ENCODE results near the gene ADCY9. TPM values are rescaled to one million over a fixed set of nuclear protein-coding genes. Genes with fewer than 3 reads are reported as not detected.

Gene ADCY9
- total and polyA plus RNA-seq, 7 experiments from 2014 or later, result 0.46 to 14.3 (median 4.2) TPM

GRCh38 chr16:3966681-3967080, 149.6 kb downstream of the ADCY9 start:
- H3K9me3 Mint-ChIP-seq, result peaks cover 0 to 8% (median 0%) of the 10 kb centered on the region in 11 donors
- peaks cover 14 to 15% of the 10 kb centered on the region in 2 donors for H3K4me1 ChIP-seq (ENCODE audit: control insufficient read depth in 2 of 2, insufficient read depth in 2 of 2, low read length in 2 of 2)
- H3K27ac Mint-ChIP-seq, result peak overlapping the region in 4 of 9 donors; percentile 45 to 75 (median 66)
- H3K4me3 Mint-ChIP-seq, result no peak overlapping the region
- DNase-seq (no peak), ATAC-seq (no peak)
- no peaks in the 10 kb centered on the region for H3K9me3 ChIP-seq (ENCODE audit: control insufficient read depth in 2 of 3, low read length in 3 of 3)
- ChIA-PET CTCF (interaction anchor here (0.7 kb wide), 1 partner anchor 77 kb away, joined by 3 read pairs; no protein-coding TSS in a partner anchor), POLR2A (no interaction called here)
- no peaks in the 10 kb centered on the region for H3K36me3 ChIP-seq (ENCODE audit: control insufficient read depth in 2 of 3, insufficient read depth in 3 of 3, low read length in 3 of 3)
- intact Hi-C loops (cut with micrococcal nuclease), result loop anchor here in 1 of 2 donors (10.0 kb wide), 1 partner anchor 988 kb away; the partner anchor contains the start of gene SEC14L5
- H3K27me3 ChIP-seq (ENCODE audit: control insufficient read depth in 2 of 2, insufficient read depth in 2 of 2, low read length in 2 of 2), result no peaks in the 10 kb centered on the region
- peaks cover 0 to 22% (median 11%) of the 10 kb centered on the region in 5 donors for H3K36me3 Mint-ChIP-seq
- no peaks in the 10 kb centered on the region for H3K27me3 Mint-ChIP-seq
- no peak overlapping the region for H3K4me3 ChIP-seq (ENCODE audit: low read length)
- H3K4me1 Mint-ChIP-seq, result peaks cover 9 to 25% (median 17%) of the 10 kb centered on the region in 7 donors
- H3K27ac ChIP-seq (ENCODE audit: low read depth, low read length), result no peak overlapping the region

- ATAC-seq (no peak), DNase-seq (no peak)
- intact Hi-C loops (cut with micrococcal nuclease), result loop anchor here in 1 of 2 donors (10.0 kb wide), 1 partner anchor 989 kb away; the partner anchor contains the start of gene SEC14L5
- H3K36me3 Mint-ChIP-seq, result peaks cover 0 to 18% (median 11%) of the 10 kb centered on the region in 5 donors
- H3K27ac ChIP-seq (ENCODE audit: low read depth, low read length), result no peak overlapping the region
- H3K4me1 Mint-ChIP-seq, result peaks cover 9 to 26% (median 20%) of the 10 kb centered on the region in 7 donors
- H3K4me3 ChIP-seq (ENCODE audit: low read length), result no peak overlapping the region
- no peak overlapping the region for H3K4me3 Mint-ChIP-seq
- no peaks in the 10 kb centered on the region for H3K9me3 ChIP-seq (ENCODE audit: control insufficient read depth in 2 of 3, low read length in 3 of 3)
- H3K9me3 Mint-ChIP-seq, result peaks cover 0 to 8% (median 0%) of the 10 kb centered on the region in 11 donors
- H3K36me3 ChIP-seq (ENCODE audit: control insufficient read depth in 2 of 3, insufficient read depth in 3 of 3, low read length in 3 of 3), result no peaks in the 10 kb centered on the region
- ChIA-PET CTCF (no interaction called here), POLR2A (no interaction called here)
- H3K27ac Mint-ChIP-seq, result peak overlapping the region in 2 of 9 donors; percentile 69 to 70
- no peaks in the 10 kb centered on the region for H3K27me3 ChIP-seq (ENCODE audit: control insufficient read depth in 2 of 2, insufficient read depth in 2 of 2, low read length in 2 of 2)
- H3K4me1 ChIP-seq (ENCODE audit: control insufficient read depth in 2 of 2, insufficient read depth in 2 of 2, low read length in 2 of 2), result peaks cover 15 to 21% of the 10 kb centered on the region in 2 donors
- H3K27me3 Mint-ChIP-seq, result no peaks in the 10 kb centered on the region
Observed at GRCh38 chr16:3965781-3966582, 150.3 kb downstream of the ADCY9 start.

- H3K4me1 ChIP-seq (ENCODE audit: control insufficient read depth in 2 of 2, insufficient read depth in 2 of 2, low read length in 2 of 2), result peaks cover 15 to 23% of the 10 kb centered on the region in 2 donors
- no peaks in the 10 kb centered on the region for H3K27me3 ChIP-seq (ENCODE audit: control insufficient read depth in 2 of 2, insufficient read depth in 2 of 2, low read length in 2 of 2)
- H3K36me3 ChIP-seq (ENCODE audit: control insufficient read depth in 2 of 3, insufficient read depth in 3 of 3, low read length in 3 of 3), result no peaks in the 10 kb centered on the region
- no peaks in the 10 kb centered on the region for H3K9me3 ChIP-seq (ENCODE audit: control insufficient read depth in 2 of 3, low read length in 3 of 3)
- peak overlapping the region in 5 of 9 donors; percentile 42 to 76 (median 69) for H3K27ac Mint-ChIP-seq
- H3K4me3 ChIP-seq (ENCODE audit: low read length), result no peak overlapping the region
- H3K4me1 Mint-ChIP-seq, result peaks cover 9 to 33% (median 24%) of the 10 kb centered on the region in 7 donors
- ATAC-seq (no peak), DNase-seq (no peak)
- H3K27ac ChIP-seq (ENCODE audit: low read depth, low read length), result no peak overlapping the region
- H3K4me3 Mint-ChIP-seq, result no peak overlapping the region
- CTCF ChIA-PET, result interaction anchor here (0.7 kb wide), 1 partner anchor 192 kb away, joined by 3 read pairs; no protein-coding TSS in a partner anchor
- H3K36me3 Mint-ChIP-seq, result peaks cover 0 to 18% (median 11%) of the 10 kb centered on the region in 5 donors
- intact Hi-C loops (cut with micrococcal nuclease), result loop anchor here in 1 of 2 donors (10.0 kb wide), 1 partner anchor 989 kb away; the partner anchor contains the start of gene SEC14L5
- POLR2A ChIA-PET, result no interaction called here
- H3K9me3 Mint-ChIP-seq, result peaks cover 0 to 8% (median 0%) of the 10 kb centered on the region in 11 donors
- no peaks in the 10 kb centered on the region for H3K27me3 Mint-ChIP-seq
Observed at GRCh38 chr16:3965306-3965705, 150.9 kb downstream of the ADCY9 start.

- H3K4me1 Mint-ChIP-seq, result peaks cover 9 to 34% (median 24%) of the 10 kb centered on the region in 7 donors
- ChIA-PET CTCF (interaction anchor here (0.7 kb wide), 1 partner anchor 192 kb away, joined by 3 read pairs; no protein-coding TSS in a partner anchor), POLR2A (no interaction called here)
- no peak overlapping the region for H3K4me3 Mint-ChIP-seq
- Histone ChIP-seq H3K9me3 (ENCODE audit: control insufficient read depth in 2 of 3, low read length in 3 of 3) (no peaks in the 10 kb centered on the region), H3K27me3 (ENCODE audit: control insufficient read depth in 2 of 2, insufficient read depth in 2 of 2, low read length in 2 of 2) (no peaks in the 10 kb centered on the region), H3K36me3 (ENCODE audit: control insufficient read depth in 2 of 3, insufficient read depth in 3 of 3, low read length in 3 of 3) (no peaks in the 10 kb centered on the region), H3K4me3 (ENCODE audit: low read length) (no peak overlapping the region), H3K27ac (ENCODE audit: low read depth, low read length) (no peak overlapping the region), H3K4me1 (ENCODE audit: control insufficient read depth in 2 of 2, insufficient read depth in 2 of 2, low read length in 2 of 2) (peaks cover 15 to 23% of the 10 kb centered on the region in 2 donors)
- H3K27ac Mint-ChIP-seq, result peak overlapping the region in 5 of 9 donors; percentile 42 to 76 (median 69)
- no peaks in the 10 kb centered on the region for H3K27me3 Mint-ChIP-seq
- ATAC-seq, result no peak
- intact Hi-C loops (cut with micrococcal nuclease), result loop anchor here in 1 of 2 donors (5.0 to 10.0 kb wide), 2 partner anchors 288 to 990 kb away; partner anchors contain the start of gene SEC14L5
- peaks cover 0 to 18% (median 11%) of the 10 kb centered on the region in 5 donors for H3K36me3 Mint-ChIP-seq
- DNase-seq, result no peak
- peaks cover 0 to 8% (median 0%) of the 10 kb centered on the region in 11 donors for H3K9me3 Mint-ChIP-seq
Observed at GRCh38 chr16:3964686-3965290, 151.5 kb downstream of the ADCY9 start.

- DNase-seq, result no peak
Observed at GRCh38 chr16:3963886-3964685, 152.2 kb downstream of the ADCY9 start.

More at GRCh38 chr16:3963886-3964685, 152.2 kb downstream of the ADCY9 start:
- Mint-ChIP-seq H3K9me3 (peaks cover 0 to 8% (median 0%) of the 10 kb centered on the region in 11 donors), H3K27me3 (peaks cover 0 to 4% (median 0%) of the 10 kb centered on the region in 5 donors), H3K27ac (peak overlapping the region in 7 of 9 donors; percentile 95 to 99 (median 95)), H3K4me1 (peaks cover 9 to 34% (median 24%) of the 10 kb centered on the region in 7 donors), H3K4me3 (peak overlapping the region in 3 of 10 donors; percentile 59 to 70 (median 66)), H3K36me3 (peaks cover 0 to 18% (median 11%) of the 10 kb centered on the region in 5 donors)
- Histone ChIP-seq H3K4me3 (ENCODE audit: low read length) (no peak overlapping the region), H3K4me1 (ENCODE audit: control insufficient read depth in 2 of 2, insufficient read depth in 2 of 2, low read length in 2 of 2) (peaks cover 15 to 23% of the 10 kb centered on the region in 2 donors), H3K27ac (ENCODE audit: low read depth, low read length) (no peak overlapping the region), H3K36me3 (ENCODE audit: control insufficient read depth in 2 of 3, insufficient read depth in 3 of 3, low read length in 3 of 3) (no peaks in the 10 kb centered on the region), H3K9me3 (ENCODE audit: control insufficient read depth in 2 of 3, low read length in 3 of 3) (no peaks in the 10 kb centered on the region), H3K27me3 (ENCODE audit: control insufficient read depth in 2 of 2, insufficient read depth in 2 of 2, low read length in 2 of 2) (no peaks in the 10 kb centered on the region)
- ChIA-PET POLR2A (interaction anchor here (0.8 kb wide), 1 partner anchor 290 kb away, joined by 3 read pairs; no protein-coding TSS in a partner anchor), CTCF (no interaction called here)
- ATAC-seq, result no peak
- intact Hi-C loops (cut with micrococcal nuclease), result loop anchor here in 1 of 2 donors (2.0 to 10.0 kb wide), 3 partner anchors 25 to 991 kb away; partner anchors contain the start of gene SEC14L5
